ENCODE measurements around the gene FRMD3. TPM values are rescaled to one million over a fixed set of nuclear protein-coding genes. Genes with fewer than 3 reads are reported as not detected.

FRMD3 gene
- polyA plus RNA-seq, 1 donor from 2014 or later: 13.0 TPM

DNA sequence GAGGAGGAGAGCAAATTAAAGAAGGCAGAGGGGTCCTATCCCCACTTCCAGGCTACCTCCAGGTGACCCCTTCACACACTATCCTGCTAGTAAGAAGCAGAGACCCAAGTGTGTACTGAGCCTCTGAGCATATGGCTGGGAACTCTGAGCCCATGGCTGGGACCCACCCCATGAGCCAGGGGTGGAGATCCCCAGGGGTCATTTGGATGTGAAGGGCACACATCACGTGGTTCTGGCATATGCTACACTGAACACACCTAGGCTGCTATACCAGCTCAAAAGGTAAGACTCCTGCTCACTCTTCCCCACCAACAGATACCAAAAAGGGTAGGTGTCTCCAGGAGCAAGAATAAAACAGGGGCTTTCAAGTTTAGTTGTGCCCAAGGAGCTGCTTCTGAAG lies 149.9 kb downstream of the FRMD3 start:
- H3K4me2 ChIP-seq (ENCODE audit: low read length): no peak overlapping the region
- H3K27me3 ChIP-seq (ENCODE audit: insufficient read depth, low read depth, low read length): no peaks in the 10 kb centered on the region
- no peaks in the 10 kb centered on the region for H3F3A ChIP-seq (ENCODE audit: insufficient read depth, low read length, poor library complexity, severe bottlenecking)
- H2AFZ ChIP-seq (ENCODE audit: low read depth, low read length): no peak overlapping the region
- no peak overlapping the region for H3K27ac ChIP-seq (ENCODE audit: low read length)
- H3K9me3 ChIP-seq (ENCODE audit: low read length): no peaks in the 10 kb centered on the region
- H3K79me2 ChIP-seq (replicated peaks; ENCODE audit: insufficient read depth, low read length): no peaks in the 10 kb centered on the region
- no peaks in the 10 kb centered on the region for H4K20me1 ChIP-seq (ENCODE audit: insufficient read depth)
- no peaks in the 10 kb centered on the region for H3K9me2 ChIP-seq (ENCODE audit: insufficient read depth, low read length)
- no peak overlapping the region for H3K4me3 ChIP-seq (ENCODE audit: low read length)
- H3K9ac ChIP-seq (ENCODE audit: low read length): no peak overlapping the region
- no peaks in the 10 kb centered on the region for H3K36me3 ChIP-seq (ENCODE audit: insufficient read depth, low read length)
- TF ChIP-seq EZH2 (IDR thresholded peaks at IDR 0.05; ENCODE audit: borderline replicate concordance, insufficient read depth, low read length, poor library complexity, severe bottlenecking) (no peak), RAD21 (conservative IDR thresholded peaks at IDR 0.05) (no peak), EP300 (conservative IDR thresholded peaks at IDR 0.05; ENCODE audit: poor library complexity, severe bottlenecking) (no peak), MXI1 (conservative IDR thresholded peaks at IDR 0.05; ENCODE audit: poor library complexity, severe bottlenecking) (no peak), SMC3 (conservative IDR thresholded peaks at IDR 0.05; ENCODE audit: poor library complexity) (no peak), CTCF (IDR thresholded peaks at IDR 0.05; ENCODE audit: poor library complexity, severe bottlenecking) (no peak), REST (IDR thresholded peaks at IDR 0.05; ENCODE audit: borderline replicate concordance) (no peak), TAF1 (IDR thresholded peaks at IDR 0.05; ENCODE audit: low read depth) (no peak), POLR2AphosphoS5 (IDR thresholded peaks at IDR 0.05) (no peak)

GRCh38 chr9:83387401-83388185 lies 150.6 kb downstream of the FRMD3 start:
- Histone ChIP-seq H3K4me2 (ENCODE audit: low read length) (no peak overlapping the region), H3K27ac (ENCODE audit: low read length) (no peak overlapping the region)

More at GRCh38 chr9:83387401-83388185, 150.6 kb downstream of the FRMD3 start:
- Histone ChIP-seq H4K20me1 (ENCODE audit: insufficient read depth) (no peaks in the 10 kb centered on the region), H3K79me2 (replicated peaks; ENCODE audit: insufficient read depth, low read length) (no peaks in the 10 kb centered on the region), H2AFZ (ENCODE audit: low read depth, low read length) (no peak overlapping the region), H3K36me3 (ENCODE audit: insufficient read depth, low read length) (no peaks in the 10 kb centered on the region), H3K9me2 (ENCODE audit: insufficient read depth, low read length) (no peaks in the 10 kb centered on the region), H3K9ac (ENCODE audit: low read length) (no peak overlapping the region), H3K27me3 (ENCODE audit: insufficient read depth, low read depth, low read length) (no peaks in the 10 kb centered on the region), H3K9me3 (ENCODE audit: low read length) (no peaks in the 10 kb centered on the region), H3F3A (ENCODE audit: insufficient read depth, low read length, poor library complexity, severe bottlenecking) (no peaks in the 10 kb centered on the region), H3K4me3 (ENCODE audit: low read length) (no peak overlapping the region)
- TF ChIP-seq MXI1 (conservative IDR thresholded peaks at IDR 0.05; ENCODE audit: poor library complexity, severe bottlenecking): no peak
- TF ChIP-seq CTCF (IDR thresholded peaks at IDR 0.05; ENCODE audit: poor library complexity, severe bottlenecking): no peak
- no peak for TF ChIP-seq TAF1 (IDR thresholded peaks at IDR 0.05; ENCODE audit: low read depth)
- no peak for TF ChIP-seq SMC3 (conservative IDR thresholded peaks at IDR 0.05; ENCODE audit: poor library complexity)
- TF ChIP-seq EP300 (conservative IDR thresholded peaks at IDR 0.05; ENCODE audit: poor library complexity, severe bottlenecking): no peak
- no peak for TF ChIP-seq POLR2AphosphoS5 (IDR thresholded peaks at IDR 0.05)
- no peak for TF ChIP-seq REST (IDR thresholded peaks at IDR 0.05; ENCODE audit: borderline replicate concordance)
- TF ChIP-seq RAD21 (conservative IDR thresholded peaks at IDR 0.05): no peak
- TF ChIP-seq EZH2 (IDR thresholded peaks at IDR 0.05; ENCODE audit: borderline replicate concordance, insufficient read depth, low read length, poor library complexity, severe bottlenecking): no peak

Data from neural cell (in vitro differentiated cells).